Activated CD8-positive, alpha-beta T cell treated with anti-CD3 and anti-CD28 coated beads, Interleukin-2, amount 10 ng/mL, durations not matched to agents 7 days and 5 days (primary cell): ENCODE measurements around the gene SLC25A11. TPM values are rescaled to one million over a fixed set of nuclear protein-coding genes. Genes with fewer than 3 reads are reported as not detected.
A peak's percentile ranks its signal among the peaks of the same experiment; 100 is the strongest.

Experiments
- ATAC-seq: fragments of 150-1000 bp; cut with Tn5 transposase; one replicate; pipeline ENCODE4 v1.10.0; 2021; ENCODE audit warnings: moderate library complexity
- CTCF ChIA-PET: fragments of 350-600 bp; sonication (Branson Sonifier 250); formaldehyde crosslinking; loops from one replicate; lab custom pipeline; 2021; ENCODE audit warnings: antibody characterized with exemption; lab: Charles Lee
- POLR2A ChIA-PET: fragments of 350-600 bp; sonication (Branson Sonifier 250); formaldehyde crosslinking; loops from one replicate; lab custom pipeline; 2021; ENCODE audit warnings: antibody characterized with exemption; lab: Charles Lee
- DNase-seq: peaks from one replicate; pipeline ENCODE4 v3.0.0-alpha.2; 2020
- H3K27ac Mint-ChIP-seq: one replicate; pipeline ENCODE4 v1.8.0; 2021; ENCODE audit warnings: mild to moderate bottlenecking, mixed read lengths
- H3K27me3 Mint-ChIP-seq: one replicate; pipeline ENCODE4 v1.8.0; 2021; ENCODE audit warnings: low read depth, mixed read lengths
- H3K36me3 Mint-ChIP-seq: one replicate; pipeline ENCODE4 v1.8.0; 2021; ENCODE audit warnings: low read depth, mixed read lengths
- H3K4me1 Mint-ChIP-seq: one replicate; pipeline ENCODE4 v1.8.0; 2021; ENCODE audit warnings: low read depth, mixed read lengths
- H3K4me3 Mint-ChIP-seq: one replicate; pipeline ENCODE4 v1.8.0; 2021; ENCODE audit warnings: mild to moderate bottlenecking, mixed read lengths
- H3K9me3 Mint-ChIP-seq: one replicate; pipeline ENCODE4 v1.8.0; 2022; ENCODE audit warnings: mixed read lengths; ENCODE audit not compliant: insufficient read depth
- total RNA-seq, 2 experiments: library from RNA; stranded (reverse); gene quantifications; one replicate each; pipeline ENCODE4 v1.2.3, GENCODE V29; 2021

SLC25A11 gene, protein sequence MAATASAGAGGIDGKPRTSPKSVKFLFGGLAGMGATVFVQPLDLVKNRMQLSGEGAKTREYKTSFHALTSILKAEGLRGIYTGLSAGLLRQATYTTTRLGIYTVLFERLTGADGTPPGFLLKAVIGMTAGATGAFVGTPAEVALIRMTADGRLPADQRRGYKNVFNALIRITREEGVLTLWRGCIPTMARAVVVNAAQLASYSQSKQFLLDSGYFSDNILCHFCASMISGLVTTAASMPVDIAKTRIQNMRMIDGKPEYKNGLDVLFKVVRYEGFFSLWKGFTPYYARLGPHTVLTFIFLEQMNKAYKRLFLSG
- 10 to 100 TPM; 78.5 to 86.4 TPM for total RNA-seq

DNA sequence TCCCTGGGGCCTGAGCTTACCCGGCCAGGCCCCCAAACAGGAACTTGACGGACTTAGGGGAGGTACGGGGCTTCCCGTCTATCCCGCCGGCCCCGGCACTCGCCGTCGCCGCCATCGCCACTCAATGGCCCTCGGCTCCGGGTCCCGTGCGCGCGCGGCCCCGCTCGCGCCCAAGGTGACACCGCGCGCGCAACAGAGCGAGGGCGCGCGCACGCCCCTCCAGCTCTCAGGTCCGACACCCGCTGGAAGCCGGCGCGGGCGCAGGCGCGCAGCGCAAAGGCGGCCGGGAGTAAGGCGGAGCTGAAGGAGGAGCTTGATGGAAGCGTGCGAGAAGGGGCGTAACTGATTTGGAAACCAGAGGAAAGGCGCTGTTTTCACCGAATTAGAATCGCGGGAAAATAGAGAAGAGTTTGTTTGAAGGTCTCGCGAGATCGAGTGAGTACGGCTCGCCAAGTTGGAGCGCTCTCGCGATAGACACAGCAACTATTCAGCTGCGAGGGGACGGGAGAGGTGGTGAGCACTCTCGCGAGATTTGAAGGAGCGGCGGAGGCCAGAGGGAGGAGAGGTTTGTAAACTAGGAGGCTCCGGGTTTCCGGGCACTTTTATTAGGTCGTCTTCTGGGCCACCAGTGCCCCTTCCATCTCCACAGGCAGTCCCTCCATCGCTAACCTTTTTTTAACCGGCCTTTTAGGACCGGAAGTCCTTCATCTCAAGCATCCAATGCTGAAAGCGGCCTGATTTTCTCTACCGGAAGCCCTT lies at the start of gene SLC25A11, which contains the start of gene RNF167:
Gene SLC25A11, minus strand, starts transcription at position 251 of the 759 bp plus-strand sequence. Its CDS starts 136 bp downstream, at position 115.
Gene RNF167, plus strand, starts transcription at position 473 of the 759 bp plus-strand sequence. CDS start 642 bp downstream, outside the sequence.
- POLR2A ChIA-PET = interaction anchor here (0.5 to 5.8 kb wide), 19 partner anchors 10 to 230 kb away, joined by 3 to 101 read pairs (median 5); partner anchors contain the start of genes ARRB2, C17orf107, CAMTA2 and ENO3
- H3K27ac Mint-ChIP-seq = peak within 1 kb of the TSS; percentile 88
- peaks cover 84% of the 10 kb centered on the region for H3K36me3 Mint-ChIP-seq
- H3K9me3 Mint-ChIP-seq = no peaks in the 10 kb centered on the region
- H3K27me3 Mint-ChIP-seq = no peaks in the 10 kb centered on the region
- peak; percentile 83 for ATAC-seq
- peak; percentile 99 for DNase-seq
- CTCF ChIA-PET = interaction anchor here (0.6 to 3.4 kb wide), 17 partner anchors 12 to 373 kb away, joined by 3 to 26 read pairs (median 4); partner anchors contain the start of genes CAMTA2, CHRNE, ENO3 and SPAG7
- H3K4me1 Mint-ChIP-seq = peaks cover 66% of the 10 kb centered on the region
- H3K4me3 Mint-ChIP-seq = peak within 1 kb of the TSS; percentile 97

DNA sequence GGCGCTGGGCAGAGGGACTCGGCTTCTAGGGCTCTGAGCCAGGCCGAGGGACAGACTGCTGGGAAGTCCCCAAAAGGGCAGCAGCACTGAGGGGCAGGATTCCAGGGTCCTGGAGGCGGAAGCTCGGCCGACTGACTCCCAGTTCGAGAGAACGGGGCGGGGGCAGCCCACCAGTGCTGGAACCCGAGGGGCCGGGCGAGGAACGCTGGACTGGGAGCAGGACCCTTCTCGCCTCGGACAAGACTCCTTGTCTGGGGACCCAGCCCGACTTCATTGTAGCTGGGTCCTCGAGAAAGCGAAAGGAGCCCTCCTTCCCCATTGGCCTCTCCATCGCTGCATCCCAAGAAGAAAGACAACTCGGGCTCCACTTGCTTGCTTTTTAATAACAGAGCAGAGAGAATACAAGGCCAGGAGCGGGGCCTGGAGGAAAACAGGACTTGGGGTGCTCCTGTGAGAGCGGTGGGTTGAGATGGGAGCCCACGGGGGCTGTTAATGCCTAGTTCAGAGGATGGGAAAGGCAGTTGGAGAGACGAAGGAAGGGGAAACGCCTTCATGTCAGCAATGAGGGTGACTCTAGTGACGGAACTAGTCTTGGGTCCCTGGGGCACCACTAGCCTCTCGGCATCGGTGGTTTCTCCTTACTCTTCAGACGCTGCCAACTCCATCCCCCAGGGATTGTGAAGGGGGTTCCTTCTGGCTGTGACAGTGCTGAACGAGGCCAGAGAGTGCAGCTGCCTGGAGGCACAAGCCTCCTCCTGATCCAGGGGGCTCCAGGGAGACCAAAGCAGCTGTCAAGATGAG lies 48.1 kb upstream of the SLC25A11 start:
- no peak for DNase-seq
- Mint-ChIP-seq H3K4me3 (peak overlapping the region; percentile 88), H3K27me3 (no peaks in the 10 kb centered on the region), H3K9me3 (no peaks in the 10 kb centered on the region), H3K27ac (peak overlapping the region; percentile 92), H3K4me1 (peaks cover 41% of the 10 kb centered on the region), H3K36me3 (peaks cover 14% of the 10 kb centered on the region)
- ChIA-PET POLR2A (interaction anchor here (0.6 to 2.4 kb wide), 7 partner anchors 9 to 47 kb away, joined by 3 to 10 read pairs (median 4); partner anchors contain the start of genes INCA1, KIF1C, RNF167 and SLC25A11), CTCF (interaction anchor here (0.5 to 5.6 kb wide), 17 partner anchors 9 to 596 kb away, joined by 3 to 23 read pairs (median 6); partner anchors contain the start of genes INCA1, KIF1C, RNF167 and SLC25A11)
- ATAC-seq = no peak

DNA sequence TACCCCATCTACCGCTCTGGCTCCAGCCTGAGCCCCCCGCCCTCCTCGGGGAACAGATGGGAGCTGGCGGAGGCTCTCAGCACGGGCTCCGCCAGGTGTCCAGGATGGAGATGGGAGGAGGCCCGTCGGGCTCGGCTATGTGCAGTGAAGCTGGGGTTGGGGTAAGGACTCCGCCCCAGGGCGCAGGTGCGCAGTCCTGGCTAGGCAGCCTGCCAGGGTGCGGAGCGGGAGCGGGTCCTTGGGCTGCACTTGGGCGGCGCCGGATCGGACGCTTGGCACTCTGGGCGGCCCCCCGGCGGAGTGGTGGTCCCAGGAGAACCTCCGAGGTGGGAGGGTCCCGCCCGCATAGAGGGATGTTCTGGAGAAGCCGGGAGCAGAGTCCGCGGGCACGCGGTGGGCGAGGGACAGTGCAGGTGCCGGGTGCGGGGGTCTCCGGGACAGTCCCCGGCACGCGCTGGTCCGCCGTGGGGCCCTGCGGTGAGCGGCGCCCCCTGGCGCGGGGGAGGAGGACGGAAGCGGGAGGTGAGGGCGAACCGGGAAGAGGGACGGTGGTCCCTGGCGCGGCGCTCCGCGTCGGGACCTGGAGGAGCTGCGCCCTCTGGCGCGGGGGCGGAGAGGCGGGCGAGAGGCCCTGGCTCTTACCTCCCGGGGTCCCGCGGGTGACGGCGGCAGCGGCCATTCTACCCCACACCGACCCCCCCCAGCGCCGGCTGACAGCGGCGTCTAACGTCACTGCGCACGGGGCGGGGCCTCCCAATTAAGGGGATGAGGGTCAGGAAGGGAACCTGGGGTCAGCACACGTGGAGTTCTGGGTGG lies 47.3 kb upstream of the SLC25A11 start, which contains the start of gene CAMTA2:
Gene CAMTA2, minus strand, starts transcription at position 725 of the 816 bp plus-strand sequence. CDS start 1,453 bp downstream, outside the sequence.
- peak; percentile 91 for DNase-seq
- peaks cover 41% of the 10 kb centered on the region for H3K4me1 Mint-ChIP-seq
- H3K27me3 Mint-ChIP-seq = no peaks in the 10 kb centered on the region
- H3K4me3 Mint-ChIP-seq = peak within 1 kb of the TSS; percentile 88
- POLR2A ChIA-PET = interaction anchor here (0.8 to 2.4 kb wide), 9 partner anchors 8 to 46 kb away, joined by 3 to 10 read pairs (median 4); partner anchors contain the start of genes INCA1, KIF1C, RNF167 and SLC25A11
- peaks cover 22% of the 10 kb centered on the region for H3K36me3 Mint-ChIP-seq
- ATAC-seq = peak; percentile 89
- CTCF ChIA-PET = interaction anchor here (0.5 to 5.6 kb wide), 19 partner anchors 8 to 1764 kb away, joined by 3 to 23 read pairs (median 6); partner anchors contain the start of genes CHRNE, INCA1, KIF1C and RNF167
- peak within 1 kb of the TSS; percentile 92 for H3K27ac Mint-ChIP-seq
- no peaks in the 10 kb centered on the region for H3K9me3 Mint-ChIP-seq

DNA sequence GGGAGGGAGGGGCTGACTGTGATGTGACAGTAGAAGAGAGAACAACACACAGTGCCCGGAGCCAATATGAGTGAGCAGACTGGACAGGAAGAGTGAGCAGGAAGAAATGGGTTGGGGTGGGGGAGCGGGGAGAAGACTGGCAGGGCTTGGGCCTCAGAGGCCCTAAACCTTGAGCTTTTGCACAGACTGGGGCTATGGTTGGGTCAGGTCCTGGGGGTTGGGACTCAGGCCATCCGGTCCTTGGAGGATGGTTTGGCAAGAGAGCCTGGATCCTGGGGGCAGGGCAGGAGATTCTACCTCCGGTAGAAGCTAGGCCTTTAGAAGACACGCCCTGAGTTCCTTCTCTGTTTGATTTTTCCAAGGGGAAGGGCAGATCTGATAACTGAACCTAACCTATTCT lies 46.6 kb upstream of the SLC25A11 start:
- peaks cover 41% of the 10 kb centered on the region for H3K4me1 Mint-ChIP-seq
- ATAC-seq (no peak), DNase-seq (no peak)
- H3K27me3 Mint-ChIP-seq = no peaks in the 10 kb centered on the region
- H3K27ac Mint-ChIP-seq = peak overlapping the region; percentile 92
- ChIA-PET CTCF (interaction anchor here (0.5 to 5.6 kb wide), 11 partner anchors 11 to 1764 kb away, joined by 3 to 23 read pairs (median 7); partner anchors contain the start of genes CHRNE, INCA1, KIF1C and RNF167), POLR2A (interaction anchor here (0.8 to 2.3 kb wide), 7 partner anchors 8 to 46 kb away, joined by 3 to 9 read pairs (median 4); partner anchors contain the start of genes INCA1, KIF1C, RNF167 and SLC25A11)
- H3K9me3 Mint-ChIP-seq = no peaks in the 10 kb centered on the region
- H3K4me3 Mint-ChIP-seq = peak overlapping the region; percentile 88
- H3K36me3 Mint-ChIP-seq = peaks cover 29% of the 10 kb centered on the region

DNA sequence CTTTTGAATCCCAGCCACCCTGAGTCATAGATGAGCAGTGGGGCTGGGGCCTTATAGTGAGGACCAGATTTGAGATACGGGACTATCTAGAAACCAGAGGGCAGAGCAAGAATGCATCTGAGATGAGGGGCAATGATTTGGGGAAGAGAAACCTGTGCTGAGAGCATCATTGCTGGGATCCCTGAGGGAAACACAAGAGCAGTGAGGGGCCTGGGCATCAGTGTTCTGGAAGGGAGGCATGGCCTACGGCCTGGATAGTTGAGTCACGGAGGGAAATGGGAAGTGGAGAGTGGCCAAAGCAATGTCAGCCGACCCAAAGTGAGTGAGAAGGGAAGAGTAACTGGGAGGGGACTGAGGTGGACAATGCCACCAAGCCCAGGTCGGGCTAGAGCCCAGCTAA lies 42.5 kb upstream of the SLC25A11 start:
- ATAC-seq (no peak), DNase-seq (no peak)
- POLR2A ChIA-PET = no interaction called here
- Mint-ChIP-seq H3K4me3 (no peak overlapping the region), H3K4me1 (peaks cover 32% of the 10 kb centered on the region), H3K27me3 (no peaks in the 10 kb centered on the region), H3K9me3 (no peaks in the 10 kb centered on the region), H3K27ac (peak overlapping the region; percentile 0), H3K36me3 (peaks cover 53% of the 10 kb centered on the region)
- CTCF ChIA-PET = no interaction called here

DNA sequence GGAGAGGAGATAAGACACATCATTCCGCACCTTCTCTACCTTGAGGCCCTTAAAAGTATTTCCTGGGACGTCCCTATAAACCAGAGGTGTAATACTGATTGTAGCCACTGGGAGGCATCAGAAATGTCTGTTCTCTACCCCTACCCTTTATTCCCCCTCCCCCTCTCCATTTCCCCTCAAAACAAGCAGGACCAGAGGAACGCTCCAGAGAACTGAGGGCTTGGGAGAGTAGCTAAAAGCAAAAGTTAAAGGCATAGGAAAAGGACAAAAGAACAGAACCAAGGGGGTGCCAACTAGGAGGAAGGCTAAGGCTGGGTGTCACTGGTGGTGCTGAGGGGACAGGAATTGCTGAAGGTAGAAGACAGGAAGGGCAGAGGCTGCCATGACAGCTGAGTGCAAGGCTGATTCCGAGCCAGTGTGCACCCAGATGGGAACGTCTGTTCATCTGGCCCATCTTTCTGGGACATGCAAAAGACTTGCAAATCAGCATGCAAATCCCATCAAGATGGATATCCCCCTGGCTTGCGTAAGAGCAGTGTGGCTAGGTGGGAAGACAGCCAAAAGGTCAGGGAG lies 40.9 kb upstream of the SLC25A11 start:
- peak; percentile 70 for ATAC-seq
- Mint-ChIP-seq H3K27me3 (no peaks in the 10 kb centered on the region), H3K36me3 (peaks cover 59% of the 10 kb centered on the region), H3K4me3 (no peak overlapping the region), H3K9me3 (no peaks in the 10 kb centered on the region), H3K27ac (peak overlapping the region; percentile 75), H3K4me1 (peaks cover 21% of the 10 kb centered on the region)
- ChIA-PET CTCF (interaction anchor here (0.6 to 4.1 kb wide), 18 partner anchors 9 to 278 kb away, joined by 3 to 30 read pairs (median 5); partner anchors contain the start of genes CHRNE, RNF167, SLC25A11 and SPAG7), POLR2A (interaction anchor here (0.6 to 2.5 kb wide), 3 partner anchors 13 to 80 kb away, joined by 3 to 11 read pairs (median 3); partner anchors contain the start of gene SPAG7)
- peak; percentile 70 for DNase-seq

DNA sequence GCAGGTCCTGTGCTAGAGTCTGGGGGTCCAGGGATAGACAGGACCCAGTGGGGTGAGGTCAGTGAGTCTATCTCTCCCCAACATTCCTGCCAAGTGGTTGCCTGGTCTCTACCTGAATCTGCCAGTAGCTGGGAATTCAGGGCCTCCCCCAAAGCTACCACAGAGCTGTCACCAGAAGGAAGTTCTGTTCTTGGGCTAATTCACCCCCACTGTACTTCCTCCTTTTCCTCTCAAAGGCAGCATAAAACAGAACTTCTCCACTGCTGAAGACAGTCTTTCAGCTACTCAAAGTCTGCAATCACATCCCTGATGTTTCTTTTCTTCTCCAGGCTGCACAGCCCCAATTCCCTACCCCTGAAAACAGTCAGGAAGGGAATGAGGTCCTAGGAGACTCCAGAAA lies 38.9 kb upstream of the SLC25A11 start:
- no peaks in the 10 kb centered on the region for H3K27me3 Mint-ChIP-seq
- peaks cover 67% of the 10 kb centered on the region for H3K36me3 Mint-ChIP-seq
- H3K9me3 Mint-ChIP-seq = no peaks in the 10 kb centered on the region
- CTCF ChIA-PET = interaction anchor here (0.6 to 4.1 kb wide), 5 partner anchors 9 to 83 kb away, joined by 3 to 23 read pairs (median 6); partner anchors contain the start of gene CAMTA2
- no peak overlapping the region for H3K27ac Mint-ChIP-seq
- peaks cover 20% of the 10 kb centered on the region for H3K4me1 Mint-ChIP-seq
- no peak for ATAC-seq
- no peak overlapping the region for H3K4me3 Mint-ChIP-seq
- no peak for DNase-seq
- POLR2A ChIA-PET = interaction anchor here (0.7 to 2.5 kb wide), 2 partner anchors 11 to 33 kb away, joined by 3 to 11 read pairs; partner anchors contain the start of gene SPAG7

DNA sequence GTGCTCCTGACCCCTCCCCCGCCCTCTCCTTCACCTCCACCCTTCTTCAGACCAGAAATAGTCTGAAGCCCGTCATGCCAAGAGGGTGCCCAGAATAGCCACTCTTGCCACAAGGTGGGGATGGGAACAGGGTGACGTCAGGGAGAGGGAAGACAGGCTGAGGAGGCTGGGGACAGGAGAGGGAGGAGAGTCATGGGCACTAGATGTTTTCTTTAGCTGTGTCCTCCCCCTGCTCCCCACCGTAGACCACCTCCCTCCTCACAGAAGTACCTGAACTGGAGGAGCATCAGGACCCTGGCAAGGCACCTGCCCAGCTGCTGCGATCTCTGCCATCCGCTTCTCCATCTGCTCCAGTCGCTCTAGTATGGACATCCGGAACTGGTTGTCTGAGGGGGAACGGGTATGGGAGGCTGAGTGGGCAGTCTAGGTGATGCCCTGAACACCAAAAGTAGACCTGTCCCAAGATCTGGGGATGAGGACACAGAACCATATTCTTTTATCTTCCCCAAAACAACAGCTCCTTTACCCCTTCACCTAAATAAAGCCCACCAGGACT lies 34.3 kb upstream of the SLC25A11 start:
- CTCF ChIA-PET = interaction anchor here (0.7 to 0.9 kb wide), 2 partner anchors 13 to 34 kb away, joined by 3 read pairs; partner anchors contain the start of genes CAMTA2, RNF167 and SLC25A11
- Mint-ChIP-seq H3K36me3 (peaks cover 60% of the 10 kb centered on the region), H3K27ac (peak overlapping the region; percentile 24), H3K27me3 (no peaks in the 10 kb centered on the region), H3K4me3 (no peak overlapping the region), H3K9me3 (no peaks in the 10 kb centered on the region), H3K4me1 (peaks cover 21% of the 10 kb centered on the region)
- no peak for ATAC-seq
- POLR2A ChIA-PET = interaction anchor here (0.8 to 1.3 kb wide), 2 partner anchors 9 to 24 kb away, joined by 3 to 4 read pairs; no protein-coding TSS in a partner anchor
- no peak for DNase-seq
